ENCODE data around the gene DRAXIN.

- TF ChIP-seq POLR2A (IDR thresholded peaks at IDR 0.05) = no peak
- no peak for TF ChIP-seq CTCF (IDR thresholded peaks at IDR 0.05)
Measured at GRCh38 chr1:11735531-11735853, 44.0 kb downstream of the DRAXIN start.

Data from heart left ventricle (tissue), 13 donors.